Measurements from ENCODE around the gene NPTX1.
"Not testable (repeated sequence)": the region's sequence is repeated elsewhere in the genome, so short reads cannot be mapped to it uniquely, and the experiment has no call there.

Gene NPTX1

GRCh38 chr17:80510772-80511171, 34.4 kb upstream of the NPTX1 start:
- H3K9ac ChIP-seq (ENCODE audit: low read depth, low read length), result no peak overlapping the region
- no peaks in the 10 kb centered on the region for H3K9me3 ChIP-seq (ENCODE audit: control insufficient read depth, insufficient read depth, low read length)
- H3K36me3 ChIP-seq (ENCODE audit: insufficient read depth, low read length), result no peaks in the 10 kb centered on the region
- H3K4me1 ChIP-seq (ENCODE audit: insufficient read depth, low read length), result no peaks in the 10 kb centered on the region

DNA sequence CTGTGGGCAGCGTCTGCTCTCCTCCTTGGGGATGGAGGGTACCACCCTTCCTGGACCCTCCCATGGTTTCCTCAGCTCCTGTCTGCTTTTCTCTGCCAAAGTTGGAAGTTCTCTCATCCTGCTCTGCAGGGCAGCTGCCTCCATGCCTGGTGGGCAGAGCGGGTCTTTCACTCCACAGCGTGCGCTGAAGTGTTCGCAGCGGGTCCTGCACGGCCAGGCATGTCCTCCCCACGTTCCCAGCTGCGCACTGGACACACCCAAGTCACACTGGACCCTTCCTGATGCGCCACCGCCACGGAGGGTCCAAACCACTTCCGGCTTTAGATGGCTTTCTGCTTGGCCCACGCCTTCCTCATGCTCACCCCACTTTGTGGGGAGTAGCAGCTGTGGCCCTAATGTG, 33.7 kb upstream of the NPTX1 start:
- H3K4me1 ChIP-seq (ENCODE audit: insufficient read depth, low read length), result no peaks in the 10 kb centered on the region
- no peaks in the 10 kb centered on the region for H3K9me3 ChIP-seq (ENCODE audit: control insufficient read depth, insufficient read depth, low read length)
- H3K9ac ChIP-seq (ENCODE audit: low read depth, low read length), result no peak overlapping the region
- H3K36me3 ChIP-seq (ENCODE audit: insufficient read depth, low read length), result no peaks in the 10 kb centered on the region

DNA sequence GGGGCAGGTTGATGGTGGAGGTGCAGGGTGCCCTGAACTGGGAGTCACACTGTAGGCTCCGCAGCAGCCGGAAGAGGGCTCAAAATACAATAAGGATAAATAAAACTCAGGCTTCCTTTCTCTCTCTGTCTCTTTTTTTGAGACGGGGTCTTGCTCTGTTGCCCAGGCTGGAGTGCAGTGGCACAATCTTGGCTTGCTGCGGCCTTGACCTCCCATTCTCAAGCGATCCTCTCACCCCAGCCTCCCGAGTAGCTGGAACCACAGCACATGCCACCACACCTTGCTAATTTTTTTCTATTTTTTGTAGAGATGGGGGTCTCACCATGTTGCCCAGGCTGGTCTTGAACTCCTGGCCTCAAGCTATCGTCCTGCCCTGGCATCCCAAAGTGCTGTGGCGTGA, 32.9 kb upstream of the NPTX1 start:
- H3K9ac ChIP-seq (ENCODE audit: low read depth, low read length), result no peak overlapping the region
- no peaks in the 10 kb centered on the region for H3K9me3 ChIP-seq (ENCODE audit: control insufficient read depth, insufficient read depth, low read length)
- no peaks in the 10 kb centered on the region for H3K36me3 ChIP-seq (ENCODE audit: insufficient read depth, low read length)

DNA sequence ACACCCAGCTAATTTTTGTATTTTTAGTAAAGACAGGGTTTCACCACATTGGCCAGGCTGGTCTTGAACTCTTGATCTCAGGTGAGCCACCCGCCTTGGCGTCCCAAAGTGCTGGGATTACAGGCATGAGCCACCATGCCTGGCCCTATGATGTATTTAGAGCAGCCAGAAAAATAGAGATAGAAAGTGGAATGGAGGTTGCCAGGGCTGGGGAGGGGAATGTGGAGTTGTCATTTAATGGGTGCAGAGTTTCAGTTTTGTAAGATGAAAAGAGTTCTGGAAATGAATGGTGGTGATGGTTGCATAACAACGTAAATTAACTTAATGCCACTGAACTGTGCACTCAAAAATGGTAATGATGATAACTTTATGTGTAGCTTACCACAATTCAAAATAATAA, 31.6 kb upstream of the NPTX1 start:
- no peaks in the 10 kb centered on the region for H3K4me1 ChIP-seq (ENCODE audit: insufficient read depth, low read length)
- H3K36me3 ChIP-seq (ENCODE audit: insufficient read depth, low read length), result no peaks in the 10 kb centered on the region
- H3K9ac ChIP-seq (ENCODE audit: low read depth, low read length), result no peak overlapping the region
- no peaks in the 10 kb centered on the region for H3K9me3 ChIP-seq (ENCODE audit: control insufficient read depth, insufficient read depth, low read length)

More for the DNA sequence above, 32.9 kb upstream of the NPTX1 start:
- no peaks in the 10 kb centered on the region for H3K4me1 ChIP-seq (ENCODE audit: insufficient read depth, low read length)

- H3K4me1 ChIP-seq (ENCODE audit: insufficient read depth, low read length); H3K9ac ChIP-seq (ENCODE audit: low read depth, low read length); H3K36me3 ChIP-seq (ENCODE audit: insufficient read depth, low read length); H3K9me3 ChIP-seq (ENCODE audit: control insufficient read depth, insufficient read depth, low read length): not testable (repeated sequence)
Measured at GRCh38 chr17:80507177-80507576, 30.8 kb upstream of the NPTX1 start.

- Histone ChIP-seq H3K9ac (ENCODE audit: low read depth, low read length) (no peak overlapping the region), H3K36me3 (ENCODE audit: insufficient read depth, low read length) (no peaks in the 10 kb centered on the region), H3K4me1 (ENCODE audit: insufficient read depth, low read length) (no peaks in the 10 kb centered on the region), H3K9me3 (ENCODE audit: control insufficient read depth, insufficient read depth, low read length) (no peaks in the 10 kb centered on the region)
Measured at GRCh38 chr17:80504686-80505413, 28.4 kb upstream of the NPTX1 start.

- Histone ChIP-seq H3K9me3 (ENCODE audit: control insufficient read depth, insufficient read depth, low read length) (no peaks in the 10 kb centered on the region), H3K4me1 (ENCODE audit: insufficient read depth, low read length) (no peaks in the 10 kb centered on the region), H3K36me3 (ENCODE audit: insufficient read depth, low read length) (no peaks in the 10 kb centered on the region), H3K9ac (ENCODE audit: low read depth, low read length) (no peak overlapping the region)
Measured at GRCh38 chr17:80503921-80504320, 27.5 kb upstream of the NPTX1 start.

GRCh38 chr17:80503031-80503430, 26.6 kb upstream of the NPTX1 start:
- H3K36me3 ChIP-seq (ENCODE audit: insufficient read depth, low read length), result no peaks in the 10 kb centered on the region
- no peaks in the 10 kb centered on the region for H3K4me1 ChIP-seq (ENCODE audit: insufficient read depth, low read length)
- no peak overlapping the region for H3K9ac ChIP-seq (ENCODE audit: low read depth, low read length)
- no peaks in the 10 kb centered on the region for H3K9me3 ChIP-seq (ENCODE audit: control insufficient read depth, insufficient read depth, low read length)

DNA sequence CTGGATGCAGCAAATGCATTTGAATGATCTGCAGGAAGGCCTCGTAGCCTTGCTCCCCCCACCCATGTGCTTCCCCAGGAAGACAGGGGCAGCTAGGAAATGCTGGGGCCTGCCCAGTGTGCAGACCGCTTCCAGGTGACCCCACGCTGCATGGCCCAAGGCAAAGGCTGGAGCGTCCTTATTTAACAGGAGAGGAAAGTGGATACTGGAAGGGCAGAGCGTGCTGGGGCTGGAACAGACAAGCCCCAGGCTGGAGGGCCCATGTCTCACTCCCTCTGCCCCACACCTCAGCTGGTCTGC, 26.1 kb upstream of the NPTX1 start:
- Histone ChIP-seq H3K9ac (ENCODE audit: low read depth, low read length) (no peak overlapping the region), H3K9me3 (ENCODE audit: control insufficient read depth, insufficient read depth, low read length) (no peaks in the 10 kb centered on the region), H3K4me1 (ENCODE audit: insufficient read depth, low read length) (no peaks in the 10 kb centered on the region), H3K36me3 (ENCODE audit: insufficient read depth, low read length) (no peaks in the 10 kb centered on the region)

GRCh38 chr17:80501741-80502577, 25.6 kb upstream of the NPTX1 start:
- Histone ChIP-seq H3K4me1 (ENCODE audit: insufficient read depth, low read length) (no peaks in the 10 kb centered on the region), H3K9me3 (ENCODE audit: control insufficient read depth, insufficient read depth, low read length) (no peaks in the 10 kb centered on the region), H3K9ac (ENCODE audit: low read depth, low read length) (no peak overlapping the region), H3K36me3 (ENCODE audit: insufficient read depth, low read length) (no peaks in the 10 kb centered on the region)

DNA sequence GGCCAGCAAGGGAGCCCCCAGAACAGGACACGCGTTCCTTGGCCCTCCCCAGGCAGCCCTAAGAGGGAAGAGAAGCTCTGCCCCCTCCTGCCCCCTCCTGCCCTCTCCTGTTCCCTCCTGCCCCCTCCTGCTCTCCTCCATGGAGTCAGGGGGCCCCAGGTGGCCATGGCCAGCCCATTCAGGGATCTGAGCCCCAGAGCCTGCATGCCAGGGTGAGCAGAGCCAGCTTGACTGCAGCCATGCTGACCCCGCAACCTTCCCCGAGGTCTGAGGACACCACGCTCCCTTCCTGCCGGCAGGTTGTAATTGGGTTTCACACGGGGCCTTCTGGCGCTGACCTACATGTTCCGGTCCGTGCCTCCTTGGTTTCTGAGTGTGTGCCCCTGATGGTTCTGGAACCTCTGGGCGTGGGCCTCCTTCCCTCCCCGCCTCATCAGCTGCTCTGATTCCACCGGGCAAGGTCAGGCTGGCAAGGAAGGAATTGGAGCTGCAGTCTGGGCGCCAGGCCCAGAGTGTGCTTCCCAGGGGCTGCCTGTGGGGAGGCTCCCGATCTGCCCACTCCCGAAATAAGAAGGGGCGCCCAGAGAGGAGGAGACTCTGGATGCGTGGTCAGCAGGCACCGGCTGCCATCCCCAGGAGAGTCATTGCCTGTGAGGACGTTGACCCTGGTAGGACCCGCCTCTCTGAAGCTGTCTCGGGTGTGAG, 23.7 kb upstream of the NPTX1 start:
- Histone ChIP-seq H3K36me3 (ENCODE audit: insufficient read depth, low read length) (no peaks in the 10 kb centered on the region), H3K4me1 (ENCODE audit: insufficient read depth, low read length) (no peaks in the 10 kb centered on the region), H3K9ac (ENCODE audit: low read depth, low read length) (no peak overlapping the region), H3K9me3 (ENCODE audit: control insufficient read depth, insufficient read depth, low read length) (no peaks in the 10 kb centered on the region)

DNA sequence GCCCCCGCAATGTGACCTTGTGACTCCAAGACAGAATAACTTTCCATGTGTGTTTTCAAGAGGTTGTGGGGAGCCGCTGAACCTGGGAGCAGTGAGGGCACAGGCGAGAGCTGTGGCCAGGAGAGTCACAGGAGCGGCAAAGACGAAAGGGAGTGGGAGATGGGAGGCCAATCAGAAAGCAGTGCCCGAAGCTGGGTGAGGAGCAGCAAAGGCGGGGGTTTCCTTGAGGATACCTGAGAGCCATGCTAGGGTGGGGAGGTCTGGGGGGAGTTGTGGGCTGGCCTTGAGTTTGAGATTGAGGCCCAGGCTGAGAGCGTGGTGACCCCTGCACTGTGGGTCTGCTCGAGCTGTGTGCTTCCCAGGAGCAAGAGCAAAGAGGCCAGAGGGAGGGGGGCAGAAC, 23.2 kb upstream of the NPTX1 start:
- H3K4me1 ChIP-seq (ENCODE audit: insufficient read depth, low read length), result no peaks in the 10 kb centered on the region
- no peaks in the 10 kb centered on the region for H3K36me3 ChIP-seq (ENCODE audit: insufficient read depth, low read length)
- H3K9ac ChIP-seq (ENCODE audit: low read depth, low read length), result no peak overlapping the region
- H3K9me3 ChIP-seq (ENCODE audit: control insufficient read depth, insufficient read depth, low read length), result no peaks in the 10 kb centered on the region

DNA sequence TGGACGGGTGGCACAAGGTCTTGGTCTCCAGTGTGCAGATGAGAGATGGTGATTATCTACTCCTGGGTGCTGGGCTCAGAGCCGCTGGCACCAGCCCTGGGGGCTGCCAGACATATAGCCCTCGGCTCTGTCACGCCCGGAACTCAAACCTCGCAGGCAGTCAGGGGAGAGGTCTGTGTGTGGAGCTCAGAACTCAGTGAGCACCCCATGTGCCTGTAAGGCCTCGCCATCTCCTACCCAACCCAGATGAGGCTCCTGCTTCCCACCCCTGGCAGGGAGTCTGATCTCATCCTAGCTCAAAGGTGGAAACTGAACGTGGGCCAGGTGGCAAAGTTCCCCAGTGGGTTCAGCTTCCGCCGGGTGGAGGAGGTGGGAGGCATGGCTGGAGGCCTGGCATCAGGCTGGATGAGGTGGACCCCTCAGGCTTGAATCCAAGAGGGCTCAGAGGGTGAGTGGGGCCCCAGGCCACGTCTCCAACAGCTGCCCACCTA, 22.6 kb upstream of the NPTX1 start:
- no peaks in the 10 kb centered on the region for H3K36me3 ChIP-seq (ENCODE audit: insufficient read depth, low read length)
- no peaks in the 10 kb centered on the region for H3K4me1 ChIP-seq (ENCODE audit: insufficient read depth, low read length)
- H3K9me3 ChIP-seq (ENCODE audit: control insufficient read depth, insufficient read depth, low read length), result no peaks in the 10 kb centered on the region
- H3K9ac ChIP-seq (ENCODE audit: low read depth, low read length), result no peak overlapping the region

- H3K4me1 ChIP-seq (ENCODE audit: insufficient read depth, low read length), result peaks cover 1% of the 10 kb centered on the region; the same call in 1 of the 2 replicates
- H3K9ac ChIP-seq (ENCODE audit: low read depth, low read length), result no peak overlapping the region
- H3K9me3 ChIP-seq (ENCODE audit: control insufficient read depth, insufficient read depth, low read length), result no peaks in the 10 kb centered on the region
- no peaks in the 10 kb centered on the region for H3K36me3 ChIP-seq (ENCODE audit: insufficient read depth, low read length)
Measured at GRCh38 chr17:80498242-80498919, 22.0 kb upstream of the NPTX1 start.
